SK-N-MC (cell line): ENCODE data around the gene KCNJ18.
"Not testable (repeated sequence)": the region's sequence is repeated elsewhere in the genome, so short reads cannot be mapped to it uniquely, and the experiment has no call there.

ENCODE experiments used
- DNase-seq: peaks from one replicate; pipeline ENCODE4 v3.0.0-alpha.2; 2011; ENCODE audit warnings: low read depth, low spot score
- H3K27ac ChIP-seq: fragments of 200-600 bp; sonication (generic); 2 replicates; pipeline ENCODE4 v1.5.1; 2016; ENCODE audit warnings: mixed run types
- H3K36me3 ChIP-seq: fragments of 200-600 bp; sonication (generic); 2 replicates; pipeline ENCODE4 v1.6.1; 2017; ENCODE audit warnings: antibody characterized with exemption, low read length, mixed read lengths; ENCODE audit not compliant: insufficient read depth
- H3K4me3 ChIP-seq: fragments of 200-600 bp; sonication (generic); 2 replicates; pipeline ENCODE4 v1.5.1; 2016
- H3K9ac ChIP-seq: fragments of 200-600 bp; sonication (generic); 2 replicates; pipeline ENCODE4 v1.8.0; 2017; ENCODE audit warnings: mixed run types, mixed read lengths; ENCODE audit not compliant: insufficient read length
- H3K9me3 ChIP-seq: fragments of 200-600 bp; sonication (generic); 2 replicates; pipeline ENCODE4 v1.6.1; 2017; ENCODE audit warnings: low read depth, mild to moderate bottlenecking, antibody characterized with exemption, low read length, moderate library complexity, mixed read lengths
- EZH2 ChIP-seq: fragments of 200-600 bp; sonication (generic); IDR thresholded peaks from one replicate; pipeline ENCODE4 v1.6.1; 2017; ENCODE audit warnings: antibody characterized with exemption
- FOXP2 ChIP-seq: optimal IDR thresholded peaks from 2 replicates; pipeline ENCODE3; 2011; ENCODE audit warnings: mild to moderate bottlenecking, moderate library complexity; ENCODE audit not compliant: insufficient read depth; ENCODE audit errors: extremely low read length, control extremely low read depth
- POLR2AphosphoS5 ChIP-seq: IDR thresholded peaks from 2 replicates; pipeline ENCODE4 v1.6.1; 2012; ENCODE audit warnings: mild to moderate bottlenecking, low read depth, low read length, borderline replicate concordance

KCNJ18 gene

DNA sequence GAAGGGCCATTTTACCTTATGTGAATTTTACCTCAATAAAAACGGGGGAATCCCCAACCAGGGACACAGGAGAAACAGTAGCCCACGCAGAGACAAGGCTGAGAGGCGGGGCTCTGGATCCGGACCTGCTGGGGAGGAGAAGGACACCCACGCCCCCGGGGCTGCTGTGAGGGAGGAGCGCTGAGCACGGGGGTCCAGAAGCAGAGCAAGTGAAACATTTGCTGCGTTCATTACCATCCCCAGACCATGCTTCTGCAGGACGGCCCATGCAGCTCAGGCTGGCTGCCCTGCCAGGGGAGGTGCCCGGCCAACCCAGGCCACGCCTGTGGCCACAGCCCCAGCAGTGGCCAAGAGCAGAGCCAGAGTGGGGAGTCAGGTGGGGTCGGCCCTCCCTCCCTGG lies 50.0 kb downstream of the KCNJ18 start:
- H3K36me3 ChIP-seq, result no peaks in the 10 kb centered on the region
- H3K9me3 ChIP-seq, result no peaks in the 10 kb centered on the region
- no peak for DNase-seq
- H3K27ac ChIP-seq, result no peak overlapping the region
- H3K4me3 ChIP-seq, result no peak overlapping the region
- TF ChIP-seq EZH2, result no peak
- no peak for TF ChIP-seq FOXP2
- no peak for TF ChIP-seq POLR2AphosphoS5
- no peak overlapping the region for H3K9ac ChIP-seq

DNA sequence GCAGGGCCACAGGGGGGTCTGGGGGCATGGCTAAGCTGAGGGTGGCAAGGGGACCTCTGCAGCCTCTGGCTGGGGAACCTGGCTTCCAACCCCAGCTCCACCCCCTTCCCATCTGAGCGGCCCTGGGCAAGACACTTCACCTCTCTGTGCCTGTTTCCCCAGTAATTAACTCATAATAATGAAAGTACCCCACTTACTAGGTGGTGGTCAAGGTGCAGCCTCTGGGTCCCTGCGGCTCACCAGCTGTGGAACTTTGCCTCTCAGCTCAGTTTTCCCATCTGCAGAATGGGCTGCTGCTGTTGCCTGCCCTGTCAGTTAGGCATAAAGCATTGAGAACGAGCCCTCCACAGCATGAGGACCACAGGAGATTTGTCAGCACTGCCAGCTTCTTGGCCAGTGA lies 51.8 kb downstream of the KCNJ18 start:
- not testable (repeated sequence) for H3K36me3 ChIP-seq, H3K4me3 ChIP-seq, DNase-seq, H3K9ac ChIP-seq, H3K9me3 ChIP-seq, H3K27ac ChIP-seq

DNA sequence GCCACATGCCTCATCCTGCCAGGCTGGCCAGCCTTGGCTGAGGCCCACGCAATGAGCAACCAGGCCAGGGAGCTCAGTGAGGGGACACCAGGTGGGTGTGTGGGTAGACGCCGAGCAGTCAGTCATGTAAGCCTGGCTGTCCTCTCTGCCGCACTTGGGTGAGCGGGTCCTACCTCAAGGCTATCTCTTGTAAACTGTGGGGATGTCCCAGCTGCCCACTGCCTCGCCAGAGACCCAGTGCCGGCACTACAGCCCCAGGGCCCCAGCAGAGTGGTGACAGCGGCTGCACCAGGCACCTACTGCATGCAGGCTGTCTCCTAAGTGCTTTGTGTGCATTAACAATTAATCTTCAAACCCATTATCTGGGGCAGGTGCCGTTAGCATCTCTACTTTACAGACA lies 52.3 kb downstream of the KCNJ18 start:
- H3K36me3 ChIP-seq, DNase-seq, H3K4me3 ChIP-seq, H3K9me3 ChIP-seq, H3K9ac ChIP-seq, H3K27ac ChIP-seq: not testable (repeated sequence)

DNA sequence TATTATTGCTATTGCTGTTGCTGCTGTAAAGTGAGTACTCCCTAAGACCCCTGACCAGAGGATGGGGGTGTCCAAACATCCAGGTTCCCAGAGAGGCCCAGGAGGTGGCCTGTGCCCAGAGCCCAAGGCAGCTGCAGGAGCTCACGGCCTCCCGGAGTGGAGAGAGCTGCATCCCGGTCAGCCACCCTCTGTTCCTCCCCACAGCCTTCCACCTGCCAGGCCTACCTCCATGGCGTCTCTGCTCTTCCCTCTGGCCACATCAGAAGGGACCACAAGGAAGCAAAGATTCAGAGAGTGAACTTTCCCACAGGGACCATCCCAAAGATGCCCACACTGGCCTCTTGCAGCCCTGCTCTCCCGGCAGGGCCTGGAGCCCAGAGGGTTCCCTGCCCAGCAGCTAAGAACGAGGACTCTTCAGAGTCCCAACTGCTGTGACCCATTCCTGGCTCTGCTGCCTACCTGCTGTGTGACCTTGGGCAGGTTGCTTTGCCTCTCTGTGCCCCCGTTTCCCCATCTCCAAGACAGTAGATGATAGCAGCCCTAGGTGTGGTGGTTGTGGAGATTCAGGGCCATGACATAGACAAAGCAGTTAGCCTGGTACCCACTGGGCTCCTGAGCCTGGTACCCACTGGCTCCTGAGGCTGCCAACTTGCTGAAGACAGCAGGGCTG lies 53.2 kb downstream of the KCNJ18 start:
- not testable (repeated sequence) for H3K4me3 ChIP-seq, H3K9me3 ChIP-seq, H3K27ac ChIP-seq, H3K36me3 ChIP-seq, H3K9ac ChIP-seq, DNase-seq

DNA sequence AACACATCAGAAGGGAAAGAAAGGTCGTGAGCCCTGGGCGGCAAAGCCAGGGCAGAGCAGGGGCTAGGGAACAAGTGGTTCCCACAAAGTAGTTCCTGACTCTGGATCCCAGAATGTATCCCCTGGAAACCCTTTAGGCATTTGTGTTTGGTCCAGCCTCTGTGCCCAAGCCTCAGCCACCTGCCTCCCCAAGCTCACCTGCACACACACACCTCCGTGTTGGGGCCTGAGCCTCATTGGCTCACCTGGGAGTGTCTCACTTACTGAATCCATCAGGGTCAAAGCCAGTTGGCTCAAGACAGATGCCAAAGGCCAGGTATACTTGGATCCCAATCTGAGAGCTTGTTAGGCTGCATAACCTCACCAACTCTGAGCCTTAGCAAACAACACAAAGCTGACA lies 54.1 kb downstream of the KCNJ18 start:
- not testable (repeated sequence) for H3K4me3 ChIP-seq, H3K36me3 ChIP-seq, H3K27ac ChIP-seq, H3K9me3 ChIP-seq, DNase-seq, H3K9ac ChIP-seq

DNA sequence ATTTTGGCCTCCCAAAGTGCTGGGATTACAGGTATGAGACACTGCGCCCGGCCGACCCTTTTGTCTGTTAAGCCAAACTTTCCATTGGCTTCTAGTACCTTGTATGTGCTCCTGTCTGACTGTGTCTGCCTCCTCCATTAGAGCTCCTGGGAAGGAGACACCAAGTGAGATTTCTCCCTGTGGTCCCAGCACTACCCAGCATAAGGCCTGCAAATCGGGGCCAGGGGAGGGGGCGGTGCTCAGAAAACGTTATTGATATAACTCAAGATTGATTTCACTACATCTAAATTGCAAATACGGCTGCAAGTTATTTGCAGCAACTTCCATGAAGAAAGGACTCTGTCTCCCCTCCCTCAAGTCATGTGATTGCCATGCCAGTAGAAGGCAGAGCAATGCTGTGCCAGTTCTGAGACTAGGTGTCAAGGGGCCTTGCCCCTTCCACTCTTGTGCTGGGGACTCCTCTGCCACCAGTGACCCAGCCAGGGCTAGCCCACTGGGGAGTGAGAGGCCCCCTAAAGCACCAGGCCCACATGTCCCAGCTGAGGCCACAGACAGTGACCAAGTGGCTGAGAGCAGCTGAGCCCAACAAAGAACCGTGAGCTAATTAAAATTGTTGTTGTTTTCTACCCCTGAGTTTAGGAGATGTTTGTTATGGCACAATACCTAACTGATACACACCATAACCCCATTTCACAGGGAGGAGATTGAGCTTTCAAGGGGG lies 55.0 kb downstream of the KCNJ18 start:
- DNase-seq, H3K9me3 ChIP-seq, H3K9ac ChIP-seq, H3K36me3 ChIP-seq, H3K27ac ChIP-seq, H3K4me3 ChIP-seq: not testable (repeated sequence)

DNA sequence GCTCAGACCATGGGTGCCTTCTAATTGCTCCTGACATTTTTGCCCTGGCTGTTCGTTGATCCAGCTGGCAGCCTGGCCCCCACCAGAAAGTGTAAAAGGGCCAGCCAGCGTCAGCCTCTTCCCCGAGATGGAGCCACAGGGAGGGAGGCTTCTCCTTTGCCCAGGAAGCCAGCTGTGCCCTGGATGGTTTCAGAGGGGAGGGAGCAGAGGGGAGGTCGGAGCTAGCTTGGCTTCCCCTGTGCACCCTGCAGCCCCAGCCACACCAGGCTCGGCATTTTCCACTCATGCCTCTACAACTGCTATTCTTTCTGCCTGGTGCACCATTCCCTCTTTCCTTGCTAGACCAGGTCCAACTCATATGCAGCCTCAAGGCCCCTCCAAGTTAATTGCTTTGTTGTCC lies 56.4 kb downstream of the KCNJ18 start:
- H3K9ac ChIP-seq, H3K36me3 ChIP-seq, H3K9me3 ChIP-seq, DNase-seq, H3K4me3 ChIP-seq, H3K27ac ChIP-seq: not testable (repeated sequence)

DNA sequence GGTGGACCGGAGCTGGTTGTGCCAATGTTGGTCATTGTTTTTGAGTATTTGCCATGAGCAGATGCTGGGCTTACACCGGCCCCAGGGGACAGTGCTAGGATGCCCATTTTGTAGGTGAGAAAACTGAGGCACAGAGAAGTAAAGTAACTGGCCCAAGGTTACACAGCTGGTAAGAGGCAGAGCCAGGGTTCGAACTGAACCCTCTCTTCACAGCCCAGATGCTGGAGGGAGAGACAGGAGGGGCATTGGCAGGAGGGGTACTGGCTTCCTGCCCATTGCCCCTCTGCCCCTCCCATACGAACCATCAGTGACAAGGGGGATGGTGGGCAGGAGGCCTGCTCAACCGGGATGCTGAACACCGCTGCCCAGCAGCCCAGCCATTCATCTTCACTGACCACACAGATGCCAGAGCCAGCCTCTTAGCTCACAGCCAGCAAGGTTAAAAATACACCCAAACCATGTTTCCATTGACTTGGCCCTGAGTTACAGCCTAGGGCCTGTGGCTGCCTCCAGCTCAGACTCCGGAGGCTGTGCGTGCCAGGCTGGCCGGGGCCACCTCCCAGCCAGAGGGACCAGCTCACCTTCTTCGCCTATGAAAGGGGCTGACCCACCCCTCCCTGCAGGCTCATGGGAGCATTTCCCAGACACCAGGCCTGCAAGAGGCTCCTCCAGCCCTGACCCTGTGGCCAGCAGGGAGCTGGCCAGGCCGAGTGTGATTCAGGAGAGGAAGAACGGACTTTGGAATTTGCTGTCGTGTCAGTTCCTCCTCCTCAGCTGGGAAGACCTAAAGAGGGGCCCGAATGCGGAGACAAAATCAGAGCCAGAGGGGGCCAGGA lies 57.6 kb downstream of the KCNJ18 start:
- H3K9me3 ChIP-seq, H3K9ac ChIP-seq, H3K4me3 ChIP-seq, H3K27ac ChIP-seq, DNase-seq, H3K36me3 ChIP-seq: not testable (repeated sequence)

DNA sequence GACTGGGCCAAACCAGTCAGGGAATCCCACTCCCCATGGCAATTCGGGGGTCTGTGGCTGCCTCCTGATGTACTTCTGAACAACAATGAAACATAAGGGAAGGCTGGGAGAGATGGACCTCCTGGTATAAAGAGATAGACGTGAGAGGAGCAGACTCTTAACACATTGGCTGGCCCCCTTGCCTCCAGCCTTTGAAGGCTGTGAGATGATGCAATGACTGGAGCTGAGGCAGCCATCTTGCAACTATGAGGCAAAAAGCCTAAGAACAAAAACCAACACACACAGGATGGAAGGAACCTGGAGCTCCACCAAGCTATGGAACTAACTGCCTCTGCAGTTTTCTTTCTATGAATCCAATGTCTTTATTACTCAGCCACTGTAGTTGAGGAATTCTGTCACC lies 58.8 kb downstream of the KCNJ18 start:
- not testable (repeated sequence) for H3K9ac ChIP-seq, H3K9me3 ChIP-seq, DNase-seq, H3K27ac ChIP-seq, H3K36me3 ChIP-seq, H3K4me3 ChIP-seq
